Nephron progenitor cell (in vitro differentiated cells): ENCODE measurements around the gene MCTP1.

Experiments
- DNase-seq: peaks from one replicate; pipeline ENCODE4 v3.0.0; 2021
- H3K27ac Mint-ChIP-seq: 2 replicates; pipeline ENCODE4 v1.8.0; 2021; ENCODE audit warnings: mild to moderate bottlenecking, moderate library complexity, mixed read lengths
- H3K27me3 Mint-ChIP-seq: 2 replicates; pipeline ENCODE4 v1.8.0; 2021; ENCODE audit warnings: mild to moderate bottlenecking, low read depth, mixed read lengths; ENCODE audit not compliant: poor library complexity
- H3K36me3 Mint-ChIP-seq: 2 replicates; pipeline ENCODE4 v1.8.0; 2021; ENCODE audit warnings: low read depth, mixed read lengths
- H3K4me1 Mint-ChIP-seq: 2 replicates; pipeline ENCODE4 v1.8.0; 2021; ENCODE audit warnings: mixed read lengths
- H3K4me3 Mint-ChIP-seq: 2 replicates; pipeline ENCODE4 v1.8.0; 2021; ENCODE audit warnings: mild to moderate bottlenecking, moderate library complexity, mixed read lengths
- H3K9me3 Mint-ChIP-seq: 2 replicates; pipeline ENCODE4 v1.8.0; 2021; ENCODE audit warnings: mild to moderate bottlenecking, moderate library complexity, mixed read lengths
- CTCF ChIP-seq: fragments of 200-600 bp; sonication (generic); IDR thresholded peaks from 2 replicates; pipeline ENCODE4 v1.5.0; 2021; ENCODE audit warnings: antibody characterized with exemption

MCTP1 gene

GRCh38 chr5:95080030-95080429 lies 204.9 kb downstream of the MCTP1 start:
- Mint-ChIP-seq H3K36me3 (no peaks in the 10 kb centered on the region), H3K4me1 (peaks cover 13% of the 10 kb centered on the region), H3K9me3 (no peaks in the 10 kb centered on the region), H3K27ac (no peak overlapping the region), H3K27me3 (no peaks in the 10 kb centered on the region), H3K4me3 (no peak overlapping the region)
- no peak for TF ChIP-seq CTCF
- DNase-seq, result no peak

- TF ChIP-seq CTCF, result no peak
- peaks cover 7% of the 10 kb centered on the region for H3K4me1 Mint-ChIP-seq
- no peaks in the 10 kb centered on the region for H3K9me3 Mint-ChIP-seq
Observed at GRCh38 chr5:95078868-95079267, 206.0 kb downstream of the MCTP1 start.

GRCh38 chr5:95076395-95077185 lies 208.3 kb downstream of the MCTP1 start:
- Mint-ChIP-seq H3K36me3 (no peaks in the 10 kb centered on the region), H3K27ac (no peak overlapping the region), H3K27me3 (peaks cover 9% of the 10 kb centered on the region), H3K4me1 (peaks cover under 1% of the 10 kb centered on the region), H3K4me3 (no peak overlapping the region), H3K9me3 (no peaks in the 10 kb centered on the region)
- TF ChIP-seq CTCF, result no peak
- DNase-seq, result no peak

More at GRCh38 chr5:95078868-95079267, 206.0 kb downstream of the MCTP1 start:
- H3K27me3 Mint-ChIP-seq, result no peaks in the 10 kb centered on the region
- H3K36me3 Mint-ChIP-seq, result no peaks in the 10 kb centered on the region
- no peak overlapping the region for H3K4me3 Mint-ChIP-seq
- no peak overlapping the region for H3K27ac Mint-ChIP-seq
- no peak for DNase-seq

- Mint-ChIP-seq H3K27ac (no peak overlapping the region), H3K4me1 (no peaks in the 10 kb centered on the region), H3K4me3 (no peak overlapping the region), H3K27me3 (peaks cover 9% of the 10 kb centered on the region), H3K36me3 (no peaks in the 10 kb centered on the region), H3K9me3 (no peaks in the 10 kb centered on the region)
- DNase-seq, result no peak
- TF ChIP-seq CTCF, result no peak
Observed at GRCh38 chr5:95075111-95075510, 209.8 kb downstream of the MCTP1 start.

- Mint-ChIP-seq H3K27ac (no peak overlapping the region), H3K9me3 (no peaks in the 10 kb centered on the region), H3K27me3 (peaks cover 9% of the 10 kb centered on the region), H3K4me3 (no peak overlapping the region), H3K36me3 (no peaks in the 10 kb centered on the region), H3K4me1 (no peaks in the 10 kb centered on the region)
- TF ChIP-seq CTCF, result no peak
- no peak for DNase-seq
Observed at GRCh38 chr5:95072281-95072680, 212.6 kb downstream of the MCTP1 start.

- no peak for TF ChIP-seq CTCF
- no peaks in the 10 kb centered on the region for H3K9me3 Mint-ChIP-seq
- no peak overlapping the region for H3K4me3 Mint-ChIP-seq
- H3K27me3 Mint-ChIP-seq, result peaks cover 9% of the 10 kb centered on the region
- no peak for DNase-seq
- H3K27ac Mint-ChIP-seq, result no peak overlapping the region
- H3K4me1 Mint-ChIP-seq, result no peaks in the 10 kb centered on the region
- no peaks in the 10 kb centered on the region for H3K36me3 Mint-ChIP-seq
Observed at GRCh38 chr5:95070866-95071265, 214.0 kb downstream of the MCTP1 start.
